EL (cell line): Measurements from ENCODE around the gene ANKS3.

Source experiments
- DNase-seq: peaks from one replicate; pipeline ENCODE4 v3.0.0-alpha.2; 2016

Gene ANKS3, protein sequence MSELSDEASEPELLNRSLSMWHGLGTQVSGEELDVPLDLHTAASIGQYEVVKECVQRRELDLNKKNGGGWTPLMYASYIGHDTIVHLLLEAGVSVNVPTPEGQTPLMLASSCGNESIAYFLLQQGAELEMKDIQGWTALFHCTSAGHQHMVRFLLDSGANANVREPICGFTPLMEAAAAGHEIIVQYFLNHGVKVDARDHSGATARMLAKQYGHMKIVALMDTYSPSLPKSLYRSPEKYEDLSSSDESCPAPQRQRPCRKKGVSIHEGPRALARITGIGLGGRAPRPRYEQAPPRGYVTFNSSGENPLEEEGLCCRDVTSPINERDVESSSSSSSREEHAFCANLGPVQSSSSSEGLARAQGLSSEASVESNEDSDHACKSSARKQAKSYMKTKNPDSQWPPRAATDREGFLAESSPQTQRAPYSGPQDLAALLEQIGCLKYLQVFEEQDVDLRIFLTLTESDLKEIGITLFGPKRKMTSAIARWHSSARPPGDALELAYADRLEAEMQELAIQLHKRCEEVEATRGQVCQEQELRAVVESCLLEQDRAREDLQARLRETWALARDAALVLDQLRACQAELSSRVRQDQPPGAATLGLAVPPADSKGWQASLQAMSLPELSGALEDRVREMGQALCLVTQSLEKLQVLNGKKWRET

DNA sequence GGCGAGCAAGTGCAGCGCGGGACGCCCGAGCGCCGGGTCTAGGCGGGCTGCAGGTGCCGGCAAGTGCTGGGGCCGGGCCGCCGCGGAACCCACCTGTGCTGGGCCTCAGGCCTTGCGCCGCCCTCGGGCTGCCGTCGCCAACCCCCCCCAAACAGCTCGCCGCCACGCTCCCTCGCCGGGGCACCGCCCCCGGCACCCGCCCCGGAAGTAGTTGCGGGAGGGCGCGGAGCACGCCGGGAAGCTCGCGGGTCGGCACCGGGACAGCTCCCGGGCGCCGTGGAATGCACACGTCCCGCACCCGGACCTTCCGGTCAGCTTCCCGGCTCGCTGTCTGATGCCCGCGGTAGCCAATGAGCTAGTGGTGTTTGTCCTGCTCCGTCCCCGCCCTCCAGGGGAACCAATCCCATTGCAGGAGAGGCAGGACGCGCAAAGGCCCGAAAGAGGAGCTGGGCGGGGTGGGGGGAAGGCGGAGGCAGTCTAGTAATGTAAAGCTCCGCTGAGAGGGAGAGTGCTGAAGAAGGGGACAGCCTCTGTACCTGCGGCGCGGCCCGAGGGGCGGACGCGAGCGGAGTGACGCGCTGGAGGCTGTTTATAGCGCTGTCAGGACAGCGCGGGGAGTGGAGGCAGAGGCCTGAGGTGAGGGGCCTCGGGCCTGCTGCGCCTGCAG, at the start of gene ANKS3, which contains the start of gene DNAAF8:
Gene ANKS3 (minus strand): TSS at position 209 of the 667 bp plus-strand sequence. CDS start 4,122 bp downstream, outside the sequence.
Gene DNAAF8 (plus strand): TSS at position 475 of the 667 bp plus-strand sequence. CDS start 1,978 bp downstream, outside the sequence.
- DNase-seq, result peak; percentile 98

DNA sequence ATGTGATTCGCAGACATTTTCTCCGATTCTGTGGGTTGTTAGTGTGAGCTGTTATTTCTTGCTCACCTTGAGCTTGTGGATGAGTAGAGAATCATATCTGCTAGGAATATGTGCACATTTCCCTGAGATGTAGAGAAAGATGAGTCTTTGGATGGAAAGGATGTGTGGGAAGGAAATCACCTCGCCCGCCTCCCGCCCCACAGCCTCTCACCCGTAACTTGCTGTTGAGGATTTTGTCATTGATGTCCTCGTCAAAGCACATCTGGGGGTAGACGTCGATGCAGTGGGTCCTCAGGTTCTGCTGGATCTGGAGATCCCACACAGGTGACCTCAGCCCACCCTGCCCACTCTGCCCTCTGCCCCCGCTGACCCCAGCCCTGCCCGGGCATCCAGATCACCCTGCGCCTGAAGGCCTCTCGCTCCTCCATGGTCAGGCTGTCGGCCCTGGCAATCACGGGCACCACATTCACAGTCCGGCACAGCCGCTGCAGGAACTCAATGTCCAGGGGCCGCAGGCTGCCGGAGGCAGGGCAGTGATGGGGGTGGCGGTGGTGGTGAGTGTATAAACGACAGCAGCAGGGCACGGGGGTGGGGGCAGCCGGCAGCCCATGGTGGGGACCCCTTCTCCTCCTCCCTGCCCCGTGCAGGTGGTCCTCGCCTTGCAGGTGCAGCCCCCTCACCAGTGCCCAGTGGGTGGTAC, 49.3 kb upstream of the ANKS3 start:
- no peak for DNase-seq

DNA sequence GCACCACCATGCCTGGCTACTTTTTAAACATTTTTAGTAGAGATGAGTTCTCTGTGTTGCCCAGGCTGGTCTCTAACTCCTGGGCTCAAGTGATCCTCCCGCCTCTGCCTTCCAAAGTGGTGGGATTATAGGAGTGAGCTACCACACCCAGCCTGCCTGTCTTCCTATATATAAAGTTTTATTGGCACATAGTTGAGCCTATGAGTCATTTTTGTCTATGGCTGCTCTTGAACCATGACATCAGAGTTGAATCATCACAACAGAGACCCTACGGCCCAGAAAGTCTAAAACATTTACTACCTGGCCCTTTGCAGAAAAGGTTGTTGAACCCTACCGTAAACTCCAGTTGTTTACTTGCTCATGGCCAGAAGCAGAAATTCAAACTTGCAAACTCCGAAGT, 46.2 kb upstream of the ANKS3 start:
- DNase-seq, result peak; percentile 45

DNA sequence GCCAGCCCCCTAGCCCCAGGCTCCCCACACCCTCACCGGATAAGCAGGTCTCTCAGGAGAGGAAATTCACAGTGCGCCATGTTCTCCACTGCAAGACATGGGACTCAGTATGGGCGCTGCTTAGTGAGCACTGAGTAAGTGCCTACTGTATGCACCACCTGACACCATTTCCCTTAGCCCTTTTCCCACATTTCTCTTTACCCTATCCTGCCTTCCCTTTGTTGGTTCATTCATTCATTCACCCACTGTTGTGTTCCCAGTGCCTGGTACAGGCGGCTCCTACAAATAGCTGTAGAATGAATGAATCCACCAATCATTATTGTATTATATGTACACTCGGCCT, 44.0 kb upstream of the ANKS3 start:
- no peak for DNase-seq

DNA sequence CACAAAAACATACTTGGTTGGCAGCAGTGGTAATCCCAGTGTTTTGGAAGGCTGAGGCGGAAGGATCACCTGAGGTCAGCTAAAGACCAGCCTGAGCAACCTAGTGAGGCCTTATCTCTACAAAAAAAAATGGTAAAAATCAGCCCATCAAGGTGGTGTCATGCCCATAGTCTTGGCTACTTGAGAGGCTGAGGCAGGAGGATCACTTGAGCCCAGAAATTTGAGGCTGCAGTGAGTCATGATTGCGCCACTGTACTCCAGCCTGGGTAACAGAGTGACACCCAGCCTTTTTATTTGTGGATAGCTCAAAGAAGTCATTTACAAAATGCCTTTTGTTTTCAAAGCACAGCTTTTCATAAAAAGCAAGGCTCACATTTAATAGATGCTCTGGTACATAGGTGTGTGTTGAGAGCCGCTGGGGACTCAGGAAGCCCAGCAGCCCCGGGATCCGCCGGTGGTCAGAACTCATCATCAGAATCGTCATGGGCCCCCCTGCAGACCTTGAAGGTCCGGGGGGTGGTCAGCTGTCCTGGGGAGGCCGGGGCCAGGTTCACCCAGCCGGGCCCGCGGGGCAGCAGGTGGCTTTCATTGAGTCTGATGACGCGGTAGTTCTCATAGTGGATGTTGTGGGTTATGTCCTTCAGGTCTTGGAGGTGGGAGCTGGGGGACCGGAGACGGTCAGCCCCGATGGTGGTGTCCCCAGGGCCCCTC, 43.4 kb upstream of the ANKS3 start:
- DNase-seq, result no peak

DNA sequence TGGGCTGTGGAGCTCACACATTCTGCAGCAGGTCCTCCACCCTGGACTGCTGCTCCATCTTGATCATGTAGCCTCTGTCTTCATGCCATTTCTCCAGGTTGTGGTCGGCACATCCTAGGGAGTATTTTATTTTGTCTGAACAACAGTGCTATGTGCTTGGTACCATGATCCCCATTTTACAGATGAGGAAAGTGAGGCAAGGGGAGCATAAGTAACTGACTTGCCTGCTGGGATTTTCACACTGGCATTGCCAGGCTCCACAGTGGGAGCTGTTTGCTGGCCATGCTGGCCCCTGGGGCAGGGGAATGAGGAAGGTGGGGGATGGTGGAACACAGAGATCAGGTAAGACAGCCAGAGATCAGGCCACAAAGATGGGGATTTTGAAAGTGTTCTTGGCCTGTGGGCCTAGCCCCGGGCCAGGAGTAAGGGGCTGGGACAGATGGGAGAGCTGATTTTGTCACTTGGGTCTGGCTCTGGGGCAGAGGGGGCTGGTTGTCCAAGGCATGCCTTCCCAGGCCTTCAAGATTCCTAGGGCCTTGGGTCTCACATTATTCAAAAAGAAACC, 42.2 kb upstream of the ANKS3 start:
- DNase-seq, result no peak

DNA sequence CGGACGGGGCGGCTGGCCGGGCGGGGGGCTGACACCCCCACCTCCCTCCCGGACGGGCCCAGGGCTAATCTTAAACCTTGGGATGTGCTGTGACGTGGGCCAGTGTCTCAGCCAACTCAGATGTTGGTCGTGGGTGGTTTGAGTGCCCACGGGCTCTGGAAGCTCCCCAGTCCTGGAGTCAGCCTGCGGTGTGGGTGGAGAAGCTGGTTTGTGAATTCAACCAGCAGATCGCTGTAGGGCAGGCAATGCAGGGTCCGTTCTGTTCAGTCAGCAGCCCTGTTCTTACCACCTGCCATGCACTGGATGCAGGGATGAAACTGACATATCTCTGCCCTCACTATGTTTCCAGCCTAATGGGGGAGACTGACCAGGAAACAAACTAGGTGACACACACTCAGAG, 40.9 kb upstream of the ANKS3 start:
- no peak for DNase-seq

DNA sequence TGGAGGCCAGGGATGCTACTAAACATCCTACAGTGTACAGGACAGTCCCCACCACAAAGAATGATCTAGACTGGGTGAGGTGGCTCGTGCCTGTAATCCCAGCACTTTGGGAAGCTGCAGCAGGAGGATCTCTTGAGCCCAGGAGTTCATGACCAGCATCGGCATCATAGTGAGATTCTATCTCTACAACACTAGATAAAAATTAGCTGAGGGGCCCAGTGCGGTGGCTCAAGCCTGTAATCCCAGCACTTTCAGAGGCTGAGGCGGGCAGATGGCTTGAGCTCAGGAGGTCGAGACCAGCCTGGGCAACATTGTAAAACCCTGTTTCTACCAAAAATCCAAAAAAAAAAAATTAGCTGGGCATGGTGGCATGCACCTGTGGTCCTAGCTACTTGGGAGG, 38.3 kb upstream of the ANKS3 start:
- DNase-seq, result no peak

DNA sequence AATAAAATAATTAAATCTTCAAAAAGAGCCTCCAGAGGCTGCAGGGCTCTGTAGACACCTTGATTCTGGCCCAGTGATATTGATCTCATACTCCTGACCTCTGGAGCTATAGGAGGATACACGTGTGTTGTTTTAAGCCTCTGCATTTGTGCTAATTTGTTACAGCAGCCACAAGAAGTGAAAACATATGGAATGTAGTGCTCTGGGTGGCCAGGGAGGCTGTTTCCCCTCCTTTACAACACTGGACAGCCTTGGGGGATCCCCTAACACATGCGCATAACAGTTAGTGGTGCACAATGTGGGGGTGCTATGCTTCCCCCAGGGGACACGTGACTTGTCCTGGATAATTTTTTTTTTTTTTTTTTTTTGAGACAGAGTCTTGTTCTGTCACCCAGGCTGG, 37.6 kb upstream of the ANKS3 start:
- DNase-seq, result no peak

DNA sequence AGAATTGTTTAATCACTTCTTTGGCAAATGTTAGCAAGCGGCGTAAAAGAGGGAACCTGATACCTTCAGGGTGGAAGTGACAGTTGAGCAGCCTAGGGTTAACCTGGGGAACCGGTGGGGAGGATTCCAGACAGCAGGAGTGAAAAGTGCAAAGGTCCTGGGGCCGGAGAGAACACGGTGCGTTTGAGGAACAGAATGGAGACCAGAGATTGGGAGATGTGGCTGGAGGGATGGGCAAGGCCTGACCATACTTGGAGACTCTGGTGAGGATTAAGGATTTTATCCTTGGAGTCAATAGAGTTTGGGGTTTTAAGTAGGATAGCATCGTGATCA, 35.2 kb upstream of the ANKS3 start:
- DNase-seq, result no peak

DNA sequence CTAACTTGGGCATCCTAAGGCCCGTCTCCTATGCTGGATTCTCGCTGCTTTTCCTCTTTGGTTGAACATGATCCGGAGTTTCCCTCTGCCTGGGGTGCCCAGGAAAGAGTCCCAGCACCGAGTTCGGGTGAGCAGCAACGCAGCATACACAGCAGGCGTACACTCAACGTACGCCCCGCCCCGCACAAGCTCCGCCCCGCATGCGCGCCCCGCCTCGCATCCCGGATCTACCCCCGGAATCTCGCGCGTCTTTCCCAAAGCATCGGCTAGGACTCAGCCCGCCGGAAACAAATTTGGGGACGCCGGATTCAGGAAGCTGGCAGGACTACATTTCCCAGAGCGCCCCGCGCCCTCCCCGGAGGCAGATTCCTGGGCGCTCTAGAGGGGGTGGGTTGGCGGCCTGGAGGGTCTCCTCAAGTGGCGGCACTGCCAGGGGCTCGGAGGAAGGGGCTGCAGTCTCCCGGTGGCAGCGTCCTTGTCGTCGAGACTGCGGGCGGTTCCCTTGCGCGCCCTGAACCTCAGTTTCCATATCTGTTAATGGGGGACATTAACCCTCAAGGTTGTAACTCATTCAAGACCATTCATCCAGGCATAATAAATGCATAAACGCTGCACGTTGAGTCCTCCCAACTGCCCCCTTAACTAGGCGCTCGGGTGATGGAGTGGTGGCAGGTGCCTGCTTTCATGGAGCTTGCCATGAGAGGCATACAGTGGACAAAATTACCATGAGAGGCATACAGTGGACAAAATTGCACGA, 34.7 kb upstream of the ANKS3 start:
- peak; percentile 95 for DNase-seq

DNA sequence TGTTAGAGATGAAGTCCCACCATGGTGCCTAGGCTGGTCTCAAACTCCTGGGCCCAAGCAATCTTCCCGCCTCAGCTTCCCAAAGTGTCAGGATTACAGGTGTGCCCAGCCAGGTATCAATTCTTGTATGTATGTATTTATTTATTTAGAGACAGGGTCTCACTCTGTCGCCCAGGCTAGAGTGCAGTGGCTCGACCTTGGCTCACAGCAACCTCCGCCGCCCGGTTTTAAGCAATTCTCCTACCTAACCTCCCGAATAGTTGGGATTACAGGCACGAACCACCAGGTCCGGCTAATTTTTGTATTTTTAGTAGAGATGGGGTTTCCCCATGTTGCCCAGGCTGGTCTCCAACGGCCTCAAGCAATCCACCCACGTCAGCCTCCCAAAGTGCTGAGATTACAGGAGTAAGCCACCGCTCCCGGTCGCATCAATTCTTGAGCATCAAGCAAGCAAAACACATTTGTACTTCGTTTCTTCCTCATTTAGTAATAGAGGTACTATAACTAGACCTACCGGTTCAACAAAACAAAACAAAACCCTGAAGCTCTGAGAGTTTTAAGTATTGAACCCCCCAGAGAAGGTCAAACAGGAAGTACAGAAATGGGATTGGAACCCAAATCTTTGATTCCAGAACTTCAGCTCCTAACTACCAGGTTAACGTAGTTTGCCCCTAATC, 33.9 kb upstream of the ANKS3 start:
- peak; percentile 41 for DNase-seq

DNA sequence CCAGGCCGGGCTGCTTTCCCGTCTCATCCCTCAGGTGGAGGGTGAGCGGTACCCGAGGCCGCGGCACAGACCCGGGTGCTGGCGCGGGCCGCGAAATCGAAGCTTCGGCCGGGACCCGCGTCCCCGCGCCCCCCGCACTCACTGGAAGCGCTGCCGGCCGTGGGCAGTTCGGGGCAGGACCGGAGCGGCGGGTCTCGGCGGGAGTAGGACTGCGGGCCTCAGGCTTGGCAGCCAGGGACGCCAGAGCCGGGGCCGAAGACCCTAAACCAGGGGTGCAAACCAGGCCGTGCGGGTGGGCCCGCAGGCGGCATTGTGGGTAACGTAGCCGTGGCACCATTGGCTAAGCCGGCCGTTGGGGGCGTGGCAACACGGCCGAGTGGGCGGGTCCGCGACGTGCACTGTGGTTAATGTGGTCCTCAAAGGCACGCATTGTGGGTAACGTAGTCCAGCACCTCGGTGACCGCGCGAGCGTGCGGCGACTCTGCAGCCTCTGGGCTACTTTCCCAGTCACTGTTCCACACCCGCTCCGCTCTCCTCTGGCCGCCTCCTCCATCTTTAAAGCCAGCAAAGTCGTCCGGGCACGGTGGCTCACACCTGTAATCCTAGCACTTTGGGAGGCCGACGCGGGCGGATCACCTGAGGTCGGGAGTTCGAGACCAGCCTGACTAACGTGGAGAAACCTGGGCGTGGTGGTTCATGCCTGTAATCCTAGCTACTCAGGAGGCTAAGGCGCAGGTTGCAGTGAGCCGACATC, 33.0 kb upstream of the ANKS3 start, which contains the start of gene ZNF500:
Gene ZNF500 (minus strand): TSS at position 288 of the 754 bp plus-strand sequence. CDS start 1,184 bp downstream, outside the sequence.
- peak; percentile 94 for DNase-seq

DNA sequence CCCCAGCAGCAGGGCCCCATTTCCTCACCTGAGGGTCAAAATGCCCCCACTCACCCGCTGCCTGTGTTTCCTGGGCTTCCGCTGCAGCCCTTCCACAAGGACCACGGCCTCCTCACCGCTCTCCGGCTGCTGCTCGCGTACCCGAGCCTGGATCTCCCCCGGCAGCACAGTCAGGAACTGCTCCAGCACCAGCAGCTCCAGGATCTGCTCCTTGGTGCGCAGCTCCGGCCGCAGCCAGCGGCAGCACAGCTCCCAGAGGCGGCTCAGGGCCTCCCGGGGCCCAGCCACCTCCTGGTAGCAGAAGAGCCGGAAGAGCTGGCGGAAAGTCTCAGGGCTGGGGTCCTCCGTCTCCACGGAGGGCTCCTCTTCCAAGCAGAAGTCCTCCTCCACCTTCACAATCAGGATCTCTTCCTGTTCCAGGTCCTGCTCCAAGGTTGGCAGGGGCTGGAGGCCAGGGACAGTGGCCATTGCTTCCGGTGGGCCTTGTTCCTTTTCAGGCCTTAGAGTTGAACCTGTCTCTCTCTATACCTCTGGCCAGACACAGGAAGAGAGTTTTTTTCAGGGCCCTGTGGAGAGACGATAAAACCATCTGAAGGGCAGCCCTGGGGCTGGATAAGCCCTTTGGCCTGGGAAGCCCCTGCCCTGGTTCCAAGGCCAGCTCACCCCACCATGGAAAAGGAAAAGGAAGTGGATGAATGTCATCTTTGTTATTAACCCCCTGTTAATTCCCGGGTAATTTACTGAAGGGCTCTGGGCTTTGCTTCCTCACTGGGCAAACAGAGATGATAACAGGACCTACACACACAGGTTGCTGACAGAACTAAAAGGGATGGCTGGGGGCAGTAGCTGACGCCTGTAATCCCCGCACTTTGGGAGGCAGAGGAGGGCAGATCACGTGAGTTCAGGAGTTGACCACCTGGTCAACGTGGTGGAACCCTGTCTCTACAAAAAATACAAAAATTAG, 31.7 kb upstream of the ANKS3 start:
- DNase-seq, result no peak

DNA sequence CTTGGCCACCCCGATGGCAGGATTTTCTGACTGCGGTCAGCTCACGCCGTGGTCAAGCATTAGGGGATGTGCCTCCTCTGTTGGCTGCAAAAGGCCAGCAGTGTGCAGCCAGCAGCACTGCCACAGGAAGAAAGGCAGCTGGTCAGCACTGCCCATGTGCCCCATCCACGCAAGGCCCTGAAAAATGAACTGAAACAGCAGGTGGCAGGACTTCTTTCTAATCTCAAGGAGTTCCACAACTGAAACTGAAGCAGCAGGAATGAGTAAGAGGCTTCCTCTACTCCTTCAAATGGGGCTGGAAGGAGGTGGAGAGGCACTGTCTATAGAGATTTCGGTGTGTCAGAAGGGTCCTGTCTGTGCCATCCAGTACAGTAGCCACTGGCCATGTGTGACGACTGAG, 29.7 kb upstream of the ANKS3 start:
- no peak for DNase-seq

DNA sequence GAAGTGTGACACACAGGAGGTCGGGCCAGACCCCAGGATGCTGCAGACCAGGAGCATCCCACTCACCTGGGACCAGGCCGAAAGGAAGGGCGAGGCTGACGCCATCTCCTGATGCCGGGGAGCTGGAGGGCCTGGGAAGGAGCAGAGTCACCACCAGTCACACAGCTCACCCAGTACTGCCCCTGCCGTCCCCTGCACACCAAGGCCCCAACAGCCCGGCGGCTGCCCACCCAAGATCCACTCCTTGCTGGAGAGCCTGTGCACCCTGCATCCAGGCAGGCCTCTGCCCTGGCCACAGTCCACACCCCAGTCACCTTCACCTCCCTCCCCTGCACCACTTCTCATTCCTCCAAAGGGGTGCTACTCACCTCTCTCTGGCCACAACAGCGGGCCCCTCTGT, 28.1 kb upstream of the ANKS3 start:
- DNase-seq, result no peak

DNA sequence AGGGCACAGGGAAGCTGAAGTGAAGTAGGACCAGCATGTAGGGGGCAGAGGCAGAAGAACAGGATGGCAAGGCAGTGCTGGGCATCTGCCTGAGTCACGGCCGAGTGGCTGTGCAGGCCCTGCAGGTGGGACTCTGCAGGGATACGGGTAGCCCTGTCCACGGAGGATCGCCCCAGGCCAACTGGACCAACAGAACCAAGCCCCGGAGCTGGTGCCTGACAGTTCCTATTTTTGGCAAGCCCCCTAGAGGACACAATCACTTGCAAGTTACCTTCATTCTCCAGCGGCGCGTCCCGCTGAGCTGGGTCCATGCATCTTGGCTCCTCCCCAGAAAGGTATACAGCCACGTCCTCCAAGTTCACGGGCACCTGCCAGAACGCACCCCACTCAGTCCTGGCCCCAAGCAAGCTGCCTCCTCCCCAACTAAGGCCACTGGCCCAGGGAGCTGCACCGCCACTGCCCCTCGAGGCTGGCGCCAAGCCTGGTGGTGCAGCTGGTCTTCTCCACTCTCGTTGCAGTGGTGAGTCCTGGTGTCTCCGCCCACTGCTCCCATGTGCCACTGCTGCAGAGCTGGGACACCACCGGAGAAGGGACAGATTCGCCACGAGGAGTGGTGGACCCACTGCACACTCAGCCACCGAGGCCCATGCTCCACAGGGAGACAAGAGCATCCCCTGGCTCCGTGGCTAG, 26.3 kb upstream of the ANKS3 start:
- DNase-seq, result no peak

DNA sequence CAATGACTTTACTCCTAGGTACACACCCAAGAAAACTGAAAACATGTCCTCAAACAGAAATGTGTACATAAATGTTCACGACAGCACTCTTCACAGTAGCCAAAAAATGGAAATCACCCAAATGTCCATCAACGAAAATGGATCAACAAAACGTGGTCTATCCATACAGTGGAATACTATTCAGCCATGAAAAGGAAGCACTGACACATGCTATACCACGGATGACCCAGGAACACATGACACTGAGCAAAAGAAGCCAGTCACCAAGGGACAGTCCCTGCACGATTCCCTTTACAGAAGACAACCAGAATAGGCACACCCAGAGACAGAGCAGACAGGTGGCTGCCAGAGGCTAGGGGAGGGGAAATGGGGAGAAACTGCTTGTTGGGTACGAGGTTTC, 21.6 kb upstream of the ANKS3 start:
- no peak for DNase-seq
